K562 (cell line): ENCODE results near the gene ZNF609. TPM values are rescaled to one million over a fixed set of nuclear protein-coding genes. Genes with fewer than 3 reads are reported as not detected.

Source experiments
- DEAF1 ChIP-seq: fragments of 450-650 bp; formaldehyde crosslinking; IDR thresholded peaks from 2 replicates; pipeline ENCODE4 v1.4.0; 2020; ENCODE audit warnings: mild to moderate bottlenecking, moderate library complexity
- FOXP4 ChIP-seq: sonication (generic); formaldehyde crosslinking; IDR thresholded peaks from 2 replicates; pipeline ENCODE4 v1.8.0; 2022; ENCODE audit warnings: mild to moderate bottlenecking, missing genetic modification reagents, borderline replicate concordance
- KLF16 ChIP-seq: IDR thresholded peaks from 2 replicates; pipeline ENCODE4 v1.6.1; 2016; ENCODE audit warnings: antibody characterized with exemption
- PBX2 ChIP-seq, 2 experiments: IDR thresholded peaks in 1 of 2; conservative IDR thresholded peaks in 1 of 2; 2 replicates each; pipeline ENCODE4 v1.6.1; 2016; ENCODE audit warnings: low read depth in 2 of 2, mild to moderate bottlenecking in 1 of 2, missing compliant biosample characterization in 1 of 2, missing genetic modification characterization in 1 of 2, moderate library complexity in 1 of 2
- ZNF280B ChIP-seq: fragments of 250-450 bp; sonication (Bioruptor Pico); IDR thresholded peaks from 2 replicates; pipeline ENCODE4 v1.5.1; 2021; ENCODE audit warnings: mild to moderate bottlenecking
- ZNF282 ChIP-seq: sonication (generic); formaldehyde crosslinking; IDR thresholded peaks from 2 replicates; pipeline ENCODE4 v1.8.1; 2023; ENCODE audit warnings: missing genetic modification reagents
- polyA plus RNA-seq, 8 experiments: library from polyadenylated mRNA; depleted of rRNA in 4 of 8; stranded (reverse) in 5 of 8; unstranded in 3 of 8; fragments of >200 nt; fragmentation: Nextera tagmentation in 2 of 8; fragmentation: Illumina TruSeq in 1 of 8; extraction: Ambion mirVana in 2 of 8; extraction: Trizol in 1 of 8; gene quantifications; 2 replicates each; pipeline versions ENCODE4 v1.2.1 to v1.2.3, GENCODE V29; 2011 to 2014; ENCODE audit warnings: inconsistent platforms in 1 of 8, missing spikeins in 1 of 8
- total RNA-seq, 7 experiments: library from RNA; depleted of rRNA in 6 of 7; stranded (reverse); fragments of >200 nt in 6 of 7; fragmentation: Illumina TruSeq in 2 of 7; extraction: Trizol in 2 of 7; gene quantifications; 2 replicates each; pipeline versions ENCODE4 v1.2.1 to v1.2.3, GENCODE V29; 2011 to 2021; ENCODE audit warnings: low replicate concordance in 1 of 7

The ZNF609 gene
- total and polyA plus RNA-seq, 9 of the 15 experiments (the other 6 are each of a cell fraction or from before 2014, with no cell fraction given): 3.0 to 38.7 (median 17.8) TPM

- no peak for TF ChIP-seq ZNF280B (CRISPR knock-in tag)
- TF ChIP-seq KLF16: no peak
- TF ChIP-seq DEAF1: no peak
- TF ChIP-seq FOXP4 (CRISPR knock-in tag): no peak
- no peak for TF ChIP-seq ZNF282 (CRISPR knock-in tag)
- no peak for TF ChIP-seq PBX2 (CRISPR knock-in tag; IDR thresholded peaks at IDR 0.05; ENCODE audit: low read depth)
- TF ChIP-seq PBX2 (tag; conservative IDR thresholded peaks at IDR 0.05; ENCODE audit: low read depth): peak; percentile 39; the same call in 1 of the 2 replicates
- TF ChIP-seq, all 486 proteins: peak for 10
Observed at GRCh38 chr15:64596701-64597476, 136.5 kb downstream of the ZNF609 start (continued).
